ENCODE data around the gene TMEM87A.
"Not testable (repeated sequence)": the region's sequence is repeated elsewhere in the genome, so short reads cannot be mapped to it uniquely, and the experiment has no call there.

The TMEM87A gene, protein sequence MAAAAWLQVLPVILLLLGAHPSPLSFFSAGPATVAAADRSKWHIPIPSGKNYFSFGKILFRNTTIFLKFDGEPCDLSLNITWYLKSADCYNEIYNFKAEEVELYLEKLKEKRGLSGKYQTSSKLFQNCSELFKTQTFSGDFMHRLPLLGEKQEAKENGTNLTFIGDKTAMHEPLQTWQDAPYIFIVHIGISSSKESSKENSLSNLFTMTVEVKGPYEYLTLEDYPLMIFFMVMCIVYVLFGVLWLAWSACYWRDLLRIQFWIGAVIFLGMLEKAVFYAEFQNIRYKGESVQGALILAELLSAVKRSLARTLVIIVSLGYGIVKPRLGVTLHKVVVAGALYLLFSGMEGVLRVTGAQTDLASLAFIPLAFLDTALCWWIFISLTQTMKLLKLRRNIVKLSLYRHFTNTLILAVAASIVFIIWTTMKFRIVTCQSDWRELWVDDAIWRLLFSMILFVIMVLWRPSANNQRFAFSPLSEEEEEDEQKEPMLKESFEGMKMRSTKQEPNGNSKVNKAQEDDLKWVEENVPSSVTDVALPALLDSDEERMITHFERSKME

GRCh38 chr15:42272939-42273899 lies at the start of gene TMEM87A, which contains the start of gene GANC:
Gene TMEM87A, minus strand, starts transcription at chr15:42273433. Its CDS starts 35 bp downstream, at chr15:42273398.
Gene GANC, plus strand, starts transcription at chr15:42273201. Its CDS starts 1,281 bp downstream, at chr15:42274482.
- DNase-seq (ENCODE audit: low spot score), result peak; percentile 86

DNA sequence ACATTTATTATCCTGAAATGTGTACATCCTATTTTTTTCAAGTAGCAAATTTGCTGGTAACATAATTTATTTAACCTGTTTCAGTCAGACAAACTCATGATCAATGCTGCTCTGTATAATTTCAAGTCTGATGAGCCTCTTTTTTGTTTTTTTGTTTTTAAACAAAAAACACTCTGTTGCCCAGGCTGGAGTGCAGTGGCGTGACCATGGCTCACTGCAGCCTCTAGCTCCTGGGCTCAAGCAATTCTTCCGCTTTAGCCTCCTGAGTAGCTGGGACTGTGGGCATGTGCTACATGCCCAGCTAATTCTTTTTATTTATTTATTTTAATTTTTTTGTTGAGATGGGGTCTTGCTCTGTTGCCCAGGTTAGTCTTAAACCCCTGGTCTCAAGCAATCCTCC lies 46.0 kb upstream of the TMEM87A start:
- DNase-seq (ENCODE audit: low spot score), result no peak

DNA sequence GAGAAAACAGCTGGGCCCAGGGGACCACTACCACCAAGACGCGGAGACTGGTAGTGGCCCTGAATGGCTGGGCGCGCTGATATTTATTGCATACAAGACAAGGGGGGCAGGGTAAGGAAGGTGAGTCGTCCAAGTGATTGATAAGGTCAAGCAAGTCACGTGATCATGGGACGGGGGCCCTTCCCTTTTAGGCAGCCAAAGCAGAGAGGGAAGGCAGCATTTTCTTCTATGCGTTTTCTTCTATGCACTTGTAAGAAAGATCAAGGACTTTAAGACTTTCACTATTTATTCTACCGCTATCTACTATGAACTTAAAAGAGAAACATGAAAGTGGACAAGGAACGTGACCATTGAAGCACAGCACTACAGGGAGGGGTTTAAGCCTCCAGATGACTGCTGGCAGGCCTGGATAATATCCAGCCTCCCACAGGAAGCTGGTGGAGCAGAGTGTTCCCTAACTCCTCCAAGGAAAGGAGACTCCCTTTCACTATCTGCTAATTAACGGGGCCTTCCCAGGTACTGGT lies 43.1 kb upstream of the TMEM87A start:
- DNase-seq (ENCODE audit: low spot score), result not testable (repeated sequence)

DNA sequence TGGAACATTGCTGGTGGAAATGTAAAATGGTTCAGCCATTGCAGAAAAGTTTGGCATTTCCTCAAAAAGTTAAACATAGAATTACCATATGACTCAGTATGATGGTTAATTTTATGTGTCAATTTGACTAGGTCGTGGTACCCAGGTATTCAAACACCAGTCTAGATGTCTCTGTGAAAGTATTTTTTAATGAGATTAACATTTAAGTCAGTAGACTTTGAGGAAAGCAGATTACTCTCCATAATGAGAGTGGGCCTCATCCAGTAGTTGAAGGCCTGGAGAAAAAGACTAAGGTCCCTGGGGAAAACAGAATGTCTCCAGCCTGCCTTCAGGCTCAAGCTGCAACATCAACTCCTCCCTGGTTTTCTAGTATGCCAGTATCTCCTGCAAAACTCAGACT lies 42.3 kb upstream of the TMEM87A start:
- no peak for DNase-seq (ENCODE audit: low spot score)

- DNase-seq (ENCODE audit: low spot score), result no peak
Measured at GRCh38 chr15:42314818-42315217, 41.6 kb upstream of the TMEM87A start.

DNA sequence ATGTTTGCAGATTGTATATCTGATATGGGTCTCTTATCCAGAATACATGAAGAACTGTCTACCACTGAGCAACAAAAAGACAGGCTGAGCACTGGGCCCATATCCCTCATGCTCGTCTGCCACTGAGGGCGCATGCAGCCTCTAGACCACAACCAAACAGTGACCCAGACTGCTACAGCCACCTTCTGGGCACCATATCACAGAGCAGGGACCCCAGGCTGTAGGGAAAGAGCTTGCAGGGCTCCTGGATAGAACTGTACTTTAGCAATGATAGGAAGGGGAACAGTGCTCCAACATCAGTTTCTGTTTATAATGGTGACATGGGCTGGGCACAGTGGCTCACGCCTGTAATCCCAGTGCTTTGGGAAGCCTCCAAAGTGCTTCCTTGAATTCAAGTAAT lies 40.2 kb upstream of the TMEM87A start:
- no peak for DNase-seq (ENCODE audit: low spot score)

DNA sequence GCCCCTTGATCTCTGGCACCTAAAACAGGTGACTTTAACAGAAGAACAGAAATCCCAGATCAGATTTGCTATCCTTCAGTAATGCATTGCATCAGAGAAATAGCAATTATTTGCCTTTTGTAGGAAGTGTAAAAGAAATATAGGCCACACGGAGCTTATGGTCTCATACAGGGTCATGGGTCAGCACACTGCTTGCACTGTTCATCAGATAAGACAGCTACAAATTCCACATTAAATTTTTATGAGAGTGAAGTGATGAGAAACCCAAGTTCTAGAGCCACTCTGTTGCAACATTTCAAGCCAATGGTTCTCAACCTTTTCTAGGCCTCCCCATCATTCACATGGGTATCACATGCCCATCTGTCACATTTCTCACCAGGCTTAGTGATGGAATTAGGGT lies 33.4 kb upstream of the TMEM87A start:
- DNase-seq (ENCODE audit: low spot score), result no peak

- not testable (repeated sequence) for DNase-seq (ENCODE audit: low spot score)
Measured at GRCh38 chr15:42301004-42301403, 27.8 kb upstream of the TMEM87A start.

GRCh38 chr15:42289166-42289565 lies 15.9 kb upstream of the TMEM87A start:
- DNase-seq (ENCODE audit: low spot score), result no peak

GRCh38 chr15:42287931-42288330 lies 14.7 kb upstream of the TMEM87A start:
- DNase-seq (ENCODE audit: low spot score), result no peak

DNA sequence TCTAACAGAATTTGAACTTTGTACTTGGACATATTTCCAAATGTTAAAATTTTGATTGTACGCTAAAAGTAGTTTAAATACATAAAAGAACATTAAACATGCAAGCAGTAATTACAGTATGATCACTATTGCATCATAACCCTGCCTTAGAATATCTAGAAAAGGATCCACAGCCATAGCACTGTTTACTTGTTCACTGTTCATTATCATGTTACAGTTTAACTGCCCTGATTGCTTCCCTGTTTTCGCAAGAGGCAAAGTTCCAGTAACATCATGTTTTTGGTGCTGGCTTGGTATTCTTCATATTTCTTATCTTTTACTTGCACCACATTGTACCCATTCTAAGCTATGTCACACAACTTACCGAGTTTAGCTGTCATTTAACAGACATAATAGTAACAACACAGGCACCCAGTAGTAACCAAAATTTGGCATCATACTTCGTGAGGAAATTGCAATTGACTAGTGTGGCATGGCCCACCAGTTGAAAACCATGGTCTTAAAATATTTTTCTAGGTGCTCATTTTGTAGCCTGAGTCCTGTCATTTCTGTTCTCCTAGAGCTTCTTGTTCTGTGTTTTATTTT lies 13.3 kb upstream of the TMEM87A start:
- DNase-seq (ENCODE audit: low spot score), result no peak

DNA sequence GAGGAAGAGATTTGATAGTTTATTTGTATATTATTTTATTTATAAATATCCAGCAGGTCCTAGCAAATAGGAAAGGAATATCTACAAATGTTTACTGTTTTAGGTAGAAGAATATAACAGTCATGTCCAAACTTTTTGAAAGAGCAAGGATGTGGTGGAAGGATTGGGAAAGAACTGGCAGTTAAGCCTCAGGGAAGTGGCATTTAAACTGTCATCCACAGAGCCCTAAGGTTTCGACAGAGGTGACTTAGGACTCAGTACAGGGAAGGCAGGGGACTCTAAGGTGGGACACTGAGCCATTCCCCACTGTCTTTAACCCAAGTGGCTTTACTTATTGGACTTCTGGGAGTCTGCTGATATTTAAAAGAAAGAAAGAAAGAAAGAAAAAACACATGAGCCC lies 11.8 kb upstream of the TMEM87A start:
- DNase-seq (ENCODE audit: low spot score), result no peak

DNA sequence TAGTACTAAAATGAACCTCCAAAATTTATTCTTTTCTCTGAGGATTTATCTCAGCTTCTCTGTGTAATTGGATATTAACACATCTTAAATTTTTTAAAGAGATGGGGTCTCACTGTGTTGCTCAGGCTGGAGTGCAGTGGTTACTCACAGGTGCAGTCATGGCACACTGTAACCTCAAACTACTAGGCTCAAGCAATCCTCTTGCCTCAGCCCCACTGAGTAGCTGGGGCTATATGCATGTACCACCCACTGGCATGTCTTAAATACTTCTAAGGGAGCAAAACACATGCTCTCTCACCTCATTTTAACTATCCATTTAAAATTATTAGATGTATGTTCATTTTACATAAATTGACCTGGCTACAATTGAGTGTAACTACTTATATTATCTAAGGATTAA lies 11.3 kb upstream of the TMEM87A start:
- DNase-seq (ENCODE audit: low spot score), result no peak

DNA sequence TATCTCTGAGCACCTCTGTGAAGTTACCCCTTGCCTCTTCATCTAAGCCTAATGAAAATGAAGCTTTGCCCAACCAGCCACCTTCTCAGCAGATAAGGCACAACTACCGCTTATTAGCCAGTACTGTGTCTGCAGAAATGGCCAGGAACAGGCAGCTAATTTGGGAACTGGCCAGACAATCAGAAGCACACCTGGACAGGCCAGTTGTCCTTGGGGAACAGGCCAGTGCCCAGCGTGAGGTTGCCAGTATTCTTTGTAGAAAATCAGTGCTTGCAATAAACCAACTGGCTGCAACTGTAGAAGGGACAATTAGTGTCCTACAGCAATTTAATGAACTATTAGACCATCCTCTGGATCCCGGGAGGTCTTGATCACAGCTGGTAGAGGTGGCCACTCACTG lies 10.4 kb upstream of the TMEM87A start:
- no peak for DNase-seq (ENCODE audit: low spot score)

DNA sequence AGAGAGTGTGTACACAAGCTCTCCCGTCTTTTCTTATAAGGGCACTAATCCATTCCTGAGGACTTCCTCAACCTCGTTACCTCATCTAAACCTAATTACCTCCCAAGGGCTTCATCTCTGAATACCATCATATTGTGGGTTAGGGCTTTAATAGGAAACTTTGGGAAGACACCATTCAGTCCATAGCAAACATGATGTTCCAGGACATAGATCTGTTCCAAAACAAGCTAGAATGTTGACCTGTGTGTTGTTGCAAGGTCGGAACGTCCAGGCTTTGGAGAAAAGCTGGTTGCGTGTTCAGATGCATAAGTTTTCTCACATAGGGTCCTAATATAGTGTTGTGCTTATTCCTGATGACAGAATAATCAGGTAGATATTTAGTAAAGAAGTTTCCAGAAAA lies 9.7 kb upstream of the TMEM87A start:
- DNase-seq (ENCODE audit: low spot score), result no peak

GRCh38 chr15:42282344-42282743 lies 9.1 kb upstream of the TMEM87A start:
- no peak for DNase-seq (ENCODE audit: low spot score)

GRCh38 chr15:42279234-42279723 lies 6.0 kb upstream of the TMEM87A start:
- DNase-seq (ENCODE audit: low spot score), result no peak

DNA sequence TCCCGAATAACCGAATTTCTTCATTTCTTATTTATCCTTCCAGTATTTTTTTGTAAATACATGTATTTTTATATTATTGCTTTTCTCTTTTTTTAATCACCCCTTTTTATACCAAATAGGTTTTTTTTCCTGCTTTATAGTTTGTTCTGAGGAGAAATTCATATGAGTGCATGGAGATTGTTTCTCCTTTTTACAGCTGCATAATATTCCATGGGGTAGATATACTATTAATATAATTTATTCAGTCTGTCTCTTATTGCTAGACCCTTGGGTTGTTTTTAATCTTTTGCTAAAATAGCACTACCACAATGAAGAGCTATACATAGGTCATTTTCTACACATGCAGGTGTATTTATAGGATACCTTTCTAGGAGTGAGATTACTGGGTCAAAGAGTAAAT lies 3.5 kb upstream of the TMEM87A start:
- no peak for DNase-seq (ENCODE audit: low spot score)

DNA sequence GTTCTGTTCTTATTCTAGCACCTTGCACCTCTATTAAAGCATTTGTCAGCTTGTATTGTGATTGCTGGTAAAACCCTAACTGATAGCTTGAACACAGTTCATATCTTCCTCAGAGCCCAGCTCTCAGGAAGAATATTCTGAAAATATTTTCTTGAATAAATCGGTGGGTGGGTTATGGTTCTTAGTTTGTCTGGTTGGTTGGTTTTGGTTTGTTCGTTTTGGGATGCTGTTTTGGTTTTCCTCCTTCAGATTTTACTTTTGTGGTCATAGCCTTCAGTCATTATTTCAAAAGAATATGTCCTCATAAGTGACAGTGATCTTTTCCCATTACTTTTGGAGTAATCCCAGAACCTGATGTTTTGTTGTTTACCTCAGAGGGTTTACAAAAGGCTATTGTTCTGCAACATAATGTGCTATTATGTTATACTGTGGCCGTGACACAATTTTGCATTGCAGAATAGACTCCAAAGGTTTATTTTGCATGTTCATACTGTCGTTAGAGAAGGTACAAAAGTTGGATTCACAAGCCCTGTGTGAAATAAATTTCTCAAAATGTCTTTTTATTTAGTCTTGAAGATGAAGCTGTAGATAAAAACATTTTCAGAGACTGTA lies 2.7 kb upstream of the TMEM87A start:
- no peak for DNase-seq (ENCODE audit: low spot score)

- no peak for DNase-seq (ENCODE audit: low spot score)
Measured at GRCh38 chr15:42274702-42274989, 1.4 kb upstream of the TMEM87A start.

GRCh38 chr15:42273900-42274701 lies 868 bp upstream of the TMEM87A start:
- peak; percentile 33 for DNase-seq (ENCODE audit: low spot score)

Measured in hepatic stellate cell (primary cell).